ENCODE results near the gene SAMD13.
"Not testable (repeated sequence)": the region's sequence is repeated elsewhere in the genome, so short reads cannot be mapped to it uniquely, and the experiment has no call there.

SAMD13 gene

GRCh38 chr1:84286071-84286470 lies 15.4 kb upstream of the SAMD13 start:
- DNase-seq, result no peak

DNA sequence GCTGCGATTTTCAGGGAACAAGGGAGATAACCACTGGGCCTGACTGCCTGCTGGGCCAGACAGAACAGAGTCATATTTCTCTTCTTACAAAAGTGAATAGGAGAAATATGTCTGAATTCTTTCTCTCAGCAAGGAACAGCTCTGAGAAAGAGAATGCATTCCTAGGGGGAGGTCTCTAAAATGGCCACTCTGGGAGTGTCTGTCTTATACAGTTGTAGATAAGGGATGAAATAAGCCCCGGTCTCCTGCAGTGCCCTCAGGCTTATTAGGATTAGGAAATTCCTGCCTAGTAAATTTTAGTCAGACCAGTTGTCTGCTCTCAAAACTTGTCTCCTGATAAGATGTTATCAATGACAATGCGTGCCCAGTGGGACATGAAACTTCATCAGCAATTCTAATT lies 14.1 kb upstream of the SAMD13 start:
- not testable (repeated sequence) for DNase-seq

DNA sequence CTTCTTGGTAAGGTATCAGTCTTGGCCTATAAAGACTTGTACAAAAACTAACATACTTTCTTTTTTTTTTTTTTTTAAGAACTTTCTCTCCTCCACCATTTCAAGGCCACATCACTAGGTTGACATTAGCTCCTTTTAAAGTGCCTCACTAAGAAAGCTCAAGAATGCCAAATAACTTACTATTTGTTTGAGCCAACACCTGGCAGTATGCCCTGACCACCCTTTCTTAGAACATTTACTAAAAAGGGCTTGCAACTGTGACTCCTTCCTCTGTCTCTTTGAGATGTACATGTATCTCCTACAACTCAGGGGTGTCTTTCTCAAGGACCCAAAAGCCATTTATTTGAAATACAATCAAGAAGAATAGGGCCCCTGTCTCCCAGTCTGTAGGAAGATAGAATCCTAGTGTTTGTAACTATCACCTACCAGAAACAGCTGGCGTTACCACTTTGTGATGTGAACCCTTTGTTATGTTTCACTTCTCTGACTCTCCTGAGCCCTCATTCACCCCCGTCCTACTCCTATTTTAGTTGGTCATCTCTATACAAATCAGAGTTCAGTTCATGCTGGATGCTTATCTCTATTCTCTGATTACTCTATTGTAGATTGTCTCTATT lies 12.2 kb upstream of the SAMD13 start:
- DNase-seq, result no peak

DNA sequence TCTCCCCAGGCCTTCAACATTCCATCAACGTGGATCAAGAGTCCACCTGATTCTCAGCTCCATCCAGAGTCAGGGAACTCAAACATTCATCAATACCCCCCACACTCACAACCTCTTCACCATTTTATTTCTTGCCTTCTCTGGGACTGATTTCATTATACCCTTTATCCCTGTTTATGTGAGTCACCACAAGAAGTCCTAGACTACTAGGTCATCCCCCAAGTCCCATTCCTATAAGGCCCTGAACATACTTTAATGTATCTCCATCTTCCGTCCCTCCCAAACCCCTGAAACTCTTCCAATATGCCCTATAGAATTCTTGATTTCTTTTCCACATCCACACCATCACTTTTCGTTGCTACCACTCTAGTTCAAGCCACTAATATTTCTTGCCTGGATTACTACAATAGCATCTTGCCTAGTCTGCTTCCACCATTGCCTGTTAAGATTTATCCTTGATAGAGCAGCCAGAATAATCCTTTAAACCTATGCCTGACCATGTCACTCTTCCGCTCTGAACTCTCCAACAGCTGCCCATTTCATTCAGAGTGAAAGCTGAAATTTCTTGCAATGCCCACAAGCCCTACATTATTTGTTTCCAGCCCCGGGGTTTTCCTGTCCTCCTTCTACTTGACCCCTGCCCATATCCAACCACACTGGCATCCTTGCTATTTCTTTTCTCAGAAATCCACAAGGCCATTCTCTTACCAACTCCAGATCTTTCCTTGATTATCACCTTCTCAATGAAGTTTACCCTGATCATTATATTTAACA lies 9.4 kb upstream of the SAMD13 start:
- DNase-seq, result no peak

DNA sequence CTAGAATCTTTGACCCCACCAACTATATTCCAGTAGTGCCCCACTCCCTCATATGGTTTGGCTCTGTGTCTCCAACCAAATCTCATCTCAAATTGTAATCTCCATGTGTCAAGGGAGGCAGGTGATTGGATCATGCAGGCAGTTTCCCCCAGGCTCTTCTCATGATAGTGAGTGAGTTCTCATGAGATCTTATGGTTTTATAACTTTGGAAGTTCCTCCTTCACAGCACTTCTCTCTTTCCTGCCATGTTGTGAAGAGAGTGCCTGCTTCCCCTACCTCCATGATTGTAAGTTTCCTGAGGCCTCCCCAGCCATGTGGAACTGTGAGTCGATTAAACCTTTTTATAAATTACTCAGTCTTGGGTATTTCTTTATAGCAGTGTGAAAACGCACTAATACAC lies 7.7 kb upstream of the SAMD13 start:
- no peak for DNase-seq

DNA sequence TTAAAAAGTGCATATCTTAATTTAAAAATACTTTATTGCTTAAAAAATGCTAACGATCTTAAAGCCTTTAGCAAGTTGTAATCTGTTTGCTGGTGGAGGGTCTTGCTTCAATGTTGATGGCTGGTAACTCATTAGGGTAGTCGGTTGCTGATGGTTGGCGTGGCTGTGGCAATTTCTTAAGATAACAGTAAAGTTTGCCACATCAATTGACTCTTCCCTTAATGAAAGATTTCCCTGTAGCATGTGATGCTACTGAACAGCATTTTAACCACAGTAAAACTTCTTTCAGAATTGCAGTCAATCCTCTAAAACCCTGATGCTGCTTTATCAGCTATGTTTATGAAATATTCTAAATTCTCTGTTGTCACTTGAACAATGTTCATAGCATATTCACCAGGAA lies 6.8 kb upstream of the SAMD13 start:
- no peak for DNase-seq

DNA sequence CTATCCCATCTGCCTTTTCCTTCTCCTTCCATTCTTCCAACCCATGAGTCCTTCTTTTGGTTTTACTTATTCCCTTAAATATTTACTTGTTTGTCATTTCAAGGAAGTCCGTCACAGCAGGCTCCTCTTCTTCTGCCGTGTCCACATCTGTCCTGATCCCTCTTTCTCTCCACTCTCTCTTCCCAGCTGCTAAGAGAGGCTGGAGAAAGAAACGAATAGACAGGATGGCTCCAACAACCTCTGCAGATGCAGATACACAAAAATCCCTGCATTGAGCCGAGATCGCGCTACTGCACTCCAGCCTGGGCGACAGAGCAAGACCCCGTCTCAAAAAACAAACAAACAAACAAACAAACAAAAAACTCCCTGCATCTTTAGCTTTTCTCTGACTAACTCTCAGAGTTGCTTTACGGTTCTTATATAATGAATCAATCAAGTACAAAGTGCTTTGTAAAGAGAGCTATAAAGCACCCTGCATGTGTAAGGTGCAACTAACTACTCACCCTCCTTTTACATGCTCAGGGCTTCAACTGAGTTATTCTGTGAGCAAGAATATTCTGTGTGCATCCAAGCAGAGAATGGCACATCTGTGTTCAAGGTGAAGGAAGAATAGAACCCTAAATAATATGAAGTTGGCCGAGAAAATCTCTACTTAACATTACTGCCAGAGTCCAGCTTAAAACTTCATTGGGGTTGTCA lies 3.8 kb upstream of the SAMD13 start:
- DNase-seq, result no peak

- peak; percentile 41 to 58 for DNase-seq
These were observed 3.2 kb upstream of the SAMD13 start for GRCh38 chr1:84298328-84298683.

DNA sequence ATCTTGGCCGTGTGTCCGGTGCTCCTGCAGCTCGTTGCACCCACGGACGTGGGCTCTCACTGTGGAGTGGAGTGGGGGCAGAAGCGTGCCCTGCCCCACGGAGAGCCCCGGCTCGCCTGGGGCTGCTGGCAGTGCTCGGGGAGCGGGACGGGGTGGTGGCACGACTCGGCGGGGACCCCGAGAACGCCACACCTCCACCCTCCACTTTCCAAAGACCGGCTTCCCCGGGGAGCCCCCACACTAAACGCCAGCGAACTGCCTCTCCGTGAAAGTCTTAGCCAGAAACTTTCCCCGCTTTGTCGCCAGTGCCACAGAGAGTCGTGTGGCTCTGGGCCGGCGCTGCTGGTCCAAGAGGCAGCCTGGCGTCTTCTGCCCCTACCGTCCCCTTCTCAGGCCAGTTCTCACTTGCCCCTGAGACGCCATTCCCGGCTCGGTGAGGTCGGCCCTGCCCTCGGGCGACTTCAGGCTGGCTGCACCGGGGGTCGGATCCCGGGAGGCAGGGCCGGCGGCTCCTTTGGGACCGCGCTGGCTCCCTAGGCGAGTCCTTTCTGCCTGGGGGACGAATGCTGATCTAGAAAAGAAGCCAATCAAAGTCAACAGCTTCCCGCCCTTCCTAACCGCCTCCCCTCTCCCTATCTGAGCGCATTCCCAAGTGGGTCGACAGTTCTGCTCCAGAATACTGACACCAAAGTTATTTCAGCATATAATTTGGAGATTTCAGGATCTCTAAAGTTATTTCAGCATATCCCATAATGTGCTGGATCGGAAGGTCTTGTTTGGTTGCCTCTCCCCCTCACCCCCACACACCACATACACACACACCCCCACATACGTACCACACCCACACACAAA lies 2.6 kb upstream of the SAMD13 start:
- DNase-seq, result peak; percentile 27 to 36

GRCh38 chr1:84299536-84300170 lies 1.9 kb upstream of the SAMD13 start:
- no peak for DNase-seq

GRCh38 chr1:84300501-84300900 lies 1.0 kb upstream of the SAMD13 start:
- DNase-seq, result no peak

DNA sequence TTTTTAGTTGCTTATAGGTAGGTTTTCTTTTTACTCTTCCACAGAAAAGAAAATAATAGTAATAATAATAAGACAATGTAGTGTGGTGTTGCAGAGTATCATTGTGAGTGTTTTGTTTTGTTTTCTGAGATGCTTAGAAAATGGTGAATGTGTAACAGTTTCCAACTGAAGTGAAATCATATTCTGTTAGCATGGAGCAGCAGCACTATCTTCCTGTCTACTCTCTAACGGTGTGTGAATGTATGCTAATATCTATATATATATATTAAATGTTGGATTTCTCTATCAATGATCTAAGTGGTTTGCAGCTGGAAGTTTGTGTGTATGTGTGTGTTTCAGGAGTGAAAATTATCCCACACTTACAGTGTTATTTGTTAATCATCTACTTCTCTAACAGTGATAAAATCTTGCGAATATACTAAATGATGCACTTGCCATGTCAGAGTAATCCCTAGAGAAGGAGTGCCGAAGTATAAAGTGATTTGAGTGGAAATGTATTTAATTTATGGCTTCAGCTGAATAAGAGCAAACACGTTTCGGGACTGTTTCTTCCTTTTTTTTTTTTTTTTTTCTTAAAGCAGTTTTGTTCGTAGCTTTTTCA lies 377 bp downstream of the SAMD13 start:
- DNase-seq, result no peak

GRCh38 chr1:84303314-84303830 lies 1.9 kb downstream of the SAMD13 start:
- DNase-seq, result no peak

GRCh38 chr1:84307398-84307797 lies 5.9 kb downstream of the SAMD13 start:
- DNase-seq, result no peak

DNA sequence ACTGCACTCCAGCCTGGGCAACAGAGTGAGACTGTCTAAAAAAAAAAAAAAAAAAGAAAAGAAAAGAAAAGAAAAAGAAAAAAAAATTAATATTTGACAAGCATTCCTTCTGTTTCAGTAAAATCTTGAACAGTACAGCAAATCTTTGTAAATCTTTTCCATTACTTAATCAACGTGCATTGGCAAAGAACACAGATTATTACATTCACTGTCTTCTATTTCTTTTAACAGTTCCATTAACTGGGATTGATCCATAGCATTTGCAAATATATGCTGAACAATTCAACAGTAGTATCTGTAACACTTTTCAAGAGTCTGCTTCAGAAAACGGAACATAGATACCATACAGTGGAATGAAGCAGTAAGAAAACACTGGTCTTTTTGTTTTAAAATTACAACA lies 9.8 kb downstream of the SAMD13 start:
- DNase-seq, result no peak

DNA sequence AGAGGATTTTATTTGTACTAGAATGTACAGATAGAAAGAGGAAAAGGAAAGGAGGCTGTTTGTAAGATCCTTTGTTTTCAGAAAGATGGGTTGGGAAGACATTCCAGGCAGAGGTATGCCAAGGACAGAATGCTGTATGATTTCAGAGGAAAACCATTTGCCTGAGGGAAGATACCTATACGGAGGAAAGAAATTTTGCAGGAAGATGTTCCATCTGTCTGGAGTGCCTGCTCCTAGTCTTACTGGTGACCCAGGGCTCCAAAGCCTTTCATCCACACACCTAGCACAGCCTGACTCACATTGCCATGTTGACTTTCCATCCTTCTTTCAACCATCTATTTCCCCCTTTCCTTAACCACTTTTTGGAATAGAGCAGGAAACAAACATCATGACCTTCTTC lies 18.2 kb downstream of the SAMD13 start:
- DNase-seq, result no peak

DNA sequence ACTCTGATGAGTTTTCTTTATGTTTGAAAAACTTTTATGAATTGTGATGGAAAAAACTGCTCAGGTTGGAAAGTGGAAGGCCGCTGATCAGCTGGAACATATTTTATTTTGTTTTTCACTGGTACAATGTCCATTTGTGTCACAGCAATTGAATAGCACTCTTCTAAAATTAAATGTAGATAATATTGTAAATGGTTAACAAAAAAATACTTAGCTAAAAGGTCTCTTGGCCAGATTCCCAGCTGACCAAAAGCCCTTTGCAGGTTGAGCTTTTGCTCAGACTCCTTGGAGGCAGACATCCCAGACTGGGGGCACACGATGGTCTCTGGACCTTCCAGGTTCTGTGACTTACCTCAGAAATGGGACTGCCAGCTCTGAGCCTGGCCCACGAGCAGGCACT lies 26.3 kb downstream of the SAMD13 start:
- no peak for DNase-seq

GRCh38 chr1:84330125-84330984 lies 28.8 kb downstream of the SAMD13 start:
- DNase-seq, result no peak

DNA sequence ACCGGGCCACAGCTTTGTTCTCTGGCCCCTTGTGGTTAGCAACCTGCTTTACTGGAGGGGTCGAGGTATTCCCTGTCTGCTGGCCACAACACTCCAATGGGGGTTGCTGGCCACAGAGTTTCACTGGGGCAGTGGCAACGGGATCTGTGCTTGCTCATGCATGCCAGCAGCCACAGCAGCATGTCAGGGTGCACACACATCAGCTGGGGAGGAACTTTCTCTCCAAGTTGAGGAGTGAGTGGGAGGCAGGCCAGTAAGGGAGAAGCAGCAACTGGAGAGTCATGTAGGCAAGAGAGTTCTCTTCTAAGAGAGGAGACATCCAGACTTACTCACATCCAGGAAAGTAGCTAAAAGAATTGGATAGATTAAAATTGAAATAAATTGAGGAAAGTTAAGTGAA lies 38.0 kb downstream of the SAMD13 start:
- no peak for DNase-seq

GRCh38 chr1:84344286-84344685 lies 42.8 kb downstream of the SAMD13 start:
- no peak for DNase-seq

DNA sequence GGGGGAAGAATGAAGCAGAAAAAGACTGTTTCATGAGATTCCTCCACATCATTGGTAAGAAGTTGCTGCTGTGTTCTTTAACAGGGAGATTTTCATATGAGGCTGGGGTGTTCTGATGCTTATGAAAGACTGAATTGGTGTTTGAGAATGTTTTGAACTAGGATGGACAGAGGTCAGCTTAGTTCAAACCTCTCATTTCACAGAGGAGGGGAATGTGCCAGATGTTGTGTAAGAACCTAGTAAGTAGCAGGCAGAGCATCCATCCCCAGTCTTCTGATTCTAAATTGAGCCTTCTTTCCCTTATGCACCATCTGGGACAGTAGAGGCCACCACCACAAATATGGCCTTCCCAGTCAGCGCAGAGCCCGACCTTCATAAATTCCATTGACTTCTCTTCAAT lies 43.7 kb downstream of the SAMD13 start:
- no peak for DNase-seq
